ENCODE results near the gene CDH26.

CDH26 gene

GRCh38 chr20:59976156-59976782 is 18.0 kb downstream of the CDH26 start:
- DNase-seq (ENCODE audit: extremely low spot score, insufficient read length, low read depth) (no peak), FAIRE-seq (no peak)

GRCh38 chr20:59977086-59977485 is 18.9 kb downstream of the CDH26 start:
- FAIRE-seq (no peak), DNase-seq (ENCODE audit: extremely low spot score, insufficient read length, low read depth) (no peak)

- DNase-seq (ENCODE audit: extremely low spot score, insufficient read length, low read depth) (no peak), FAIRE-seq (no peak)
Observed at GRCh38 chr20:59983076-59983475, 24.9 kb downstream of the CDH26 start.

GRCh38 chr20:59984541-59984940 is 26.3 kb downstream of the CDH26 start:
- DNase-seq (ENCODE audit: extremely low spot score, insufficient read length, low read depth) (no peak), FAIRE-seq (no peak)

- FAIRE-seq (no peak), DNase-seq (ENCODE audit: extremely low spot score, insufficient read length, low read depth) (no peak)
Observed at GRCh38 chr20:59985164-59985563, 26.9 kb downstream of the CDH26 start.

- DNase-seq (ENCODE audit: extremely low spot score, insufficient read length, low read depth): no peak
- no peak for FAIRE-seq
Observed at GRCh38 chr20:59985864-59986263, 27.6 kb downstream of the CDH26 start.

GRCh38 chr20:59987135-59987534 is 28.9 kb downstream of the CDH26 start:
- no peak for DNase-seq (ENCODE audit: extremely low spot score, insufficient read length, low read depth)
- FAIRE-seq: no peak

- DNase-seq (ENCODE audit: extremely low spot score, insufficient read length, low read depth): no peak
- no peak for FAIRE-seq
Observed at GRCh38 chr20:59988141-59988540, 29.9 kb downstream of the CDH26 start.

- no peak for DNase-seq (ENCODE audit: extremely low spot score, insufficient read length, low read depth)
- FAIRE-seq: no peak
Observed at GRCh38 chr20:59992526-59993084, 34.4 kb downstream of the CDH26 start.

- no peak for DNase-seq (ENCODE audit: extremely low spot score, insufficient read length, low read depth)
- FAIRE-seq: no peak
Observed at GRCh38 chr20:59993736-59994430, 35.7 kb downstream of the CDH26 start.

- DNase-seq (ENCODE audit: extremely low spot score, insufficient read length, low read depth): no peak
- FAIRE-seq: no peak
Observed at GRCh38 chr20:59994697-59995122, 36.5 kb downstream of the CDH26 start.

GRCh38 chr20:59996108-59996507 is 37.9 kb downstream of the CDH26 start:
- no peak for DNase-seq (ENCODE audit: extremely low spot score, insufficient read length, low read depth)
- FAIRE-seq: no peak

GRCh38 chr20:59997896-59998295 is 39.7 kb downstream of the CDH26 start:
- no peak for FAIRE-seq
- no peak for DNase-seq (ENCODE audit: extremely low spot score, insufficient read length, low read depth)

- no peak for DNase-seq (ENCODE audit: extremely low spot score, insufficient read length, low read depth)
- no peak for FAIRE-seq
Observed at GRCh38 chr20:59999502-59999901, 41.3 kb downstream of the CDH26 start.

- FAIRE-seq (no peak), DNase-seq (ENCODE audit: extremely low spot score, insufficient read length, low read depth) (no peak)
Observed at GRCh38 chr20:60000271-60001042, 42.2 kb downstream of the CDH26 start.

- no peak for FAIRE-seq
- no peak for DNase-seq (ENCODE audit: extremely low spot score, insufficient read length, low read depth)
Observed at GRCh38 chr20:60001108-60001507, 42.9 kb downstream of the CDH26 start.

GRCh38 chr20:60003776-60004175 is 45.6 kb downstream of the CDH26 start:
- DNase-seq (ENCODE audit: extremely low spot score, insufficient read length, low read depth) (no peak), FAIRE-seq (no peak)

GRCh38 chr20:60006261-60006660 is 48.0 kb downstream of the CDH26 start:
- no peak for FAIRE-seq
- DNase-seq (ENCODE audit: extremely low spot score, insufficient read length, low read depth): no peak

- no peak for FAIRE-seq
- DNase-seq (ENCODE audit: extremely low spot score, insufficient read length, low read depth): no peak
Observed at GRCh38 chr20:60007464-60007863, 49.2 kb downstream of the CDH26 start.

GRCh38 chr20:60008130-60008808 is 50.0 kb downstream of the CDH26 start:
- DNase-seq (ENCODE audit: extremely low spot score, insufficient read length, low read depth): no peak
- FAIRE-seq: no peak
